Glutamatergic neuron (in vitro differentiated cells): ENCODE measurements around the gene HAPLN1. TPM values are rescaled to one million over a fixed set of nuclear protein-coding genes. Genes with fewer than 3 reads are reported as not detected.

Experiments
- DNase-seq: peaks from one replicate; pipeline ENCODE4 v3.0.0; 2022
- H3K27ac Mint-ChIP-seq: one replicate; pipeline ENCODE4 v1.8.0; 2020; ENCODE audit warnings: mild to moderate bottlenecking, mixed read lengths, inconsistent platforms; ENCODE audit not compliant: unreplicated experiment
- H3K27me3 Mint-ChIP-seq: one replicate; pipeline ENCODE4 v1.8.0; 2020; ENCODE audit warnings: mild to moderate bottlenecking, moderate library complexity, mixed read lengths, inconsistent platforms; ENCODE audit not compliant: unreplicated experiment
- H3K36me3 Mint-ChIP-seq: one replicate; pipeline ENCODE4 v1.8.0; 2020; ENCODE audit warnings: mild to moderate bottlenecking, mixed read lengths, inconsistent platforms; ENCODE audit not compliant: unreplicated experiment
- H3K4me1 Mint-ChIP-seq: one replicate; pipeline ENCODE4 v1.8.0; 2020; ENCODE audit warnings: mild to moderate bottlenecking, low read depth, mixed read lengths, inconsistent platforms; ENCODE audit not compliant: unreplicated experiment
- H3K4me3 Mint-ChIP-seq: one replicate; pipeline ENCODE4 v1.8.0; 2020; ENCODE audit warnings: mild to moderate bottlenecking, mixed read lengths, inconsistent platforms; ENCODE audit not compliant: unreplicated experiment
- H3K9me3 Mint-ChIP-seq: one replicate; pipeline ENCODE4 v1.8.0; 2020; ENCODE audit warnings: mild to moderate bottlenecking, moderate library complexity, mixed read lengths, inconsistent platforms; ENCODE audit not compliant: unreplicated experiment
- total RNA-seq: library from RNA; stranded (reverse); fragmentation: NEBNext Ultra II Directional; extraction: Animal tissue kit (Norgen Biotek cat#: 25700); gene quantifications from one replicate; pipeline ENCODE4 v1.2.1, GENCODE V29; 2021; ENCODE audit not compliant: unreplicated experiment
- TF ChIP-seq, protein P1 (sequence below): fragments of 200-600 bp; sonication (generic); IDR thresholded peaks from one replicate; pipeline ENCODE4 v1.5.0; 2021; ENCODE audit not compliant: partially characterized antibody, unreplicated experiment

HAPLN1 gene
- total RNA-seq, 1 donor from 2014 or later: 2.9 TPM

DNA sequence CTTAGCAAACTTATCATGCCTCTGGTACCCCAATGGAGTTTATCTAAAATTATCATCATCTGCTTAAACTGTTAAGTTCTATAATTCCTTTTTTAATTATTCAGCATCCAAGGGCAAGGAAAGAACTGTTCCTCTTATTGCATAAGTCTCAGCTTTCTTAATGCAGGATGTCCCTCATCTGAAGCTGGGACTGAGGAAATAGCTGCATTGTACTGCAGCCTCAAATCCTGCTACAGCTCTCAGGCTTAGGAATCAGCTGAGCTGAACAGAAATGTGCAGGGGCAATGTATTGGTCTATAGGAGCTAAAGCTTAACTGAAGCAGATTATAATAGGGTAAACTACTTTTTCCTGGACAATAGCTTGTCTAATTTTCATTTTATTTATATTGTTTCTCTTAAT is 48.0 kb downstream of the HAPLN1 start:
- Mint-ChIP-seq H3K4me3 (no peak overlapping the region), H3K27me3 (no peaks in the 10 kb centered on the region), H3K9me3 (no peaks in the 10 kb centered on the region), H3K27ac (no peak overlapping the region), H3K36me3 (no peaks in the 10 kb centered on the region), H3K4me1 (no peaks in the 10 kb centered on the region)
- no peak for DNase-seq
- TF ChIP-seq, protein P1, sequence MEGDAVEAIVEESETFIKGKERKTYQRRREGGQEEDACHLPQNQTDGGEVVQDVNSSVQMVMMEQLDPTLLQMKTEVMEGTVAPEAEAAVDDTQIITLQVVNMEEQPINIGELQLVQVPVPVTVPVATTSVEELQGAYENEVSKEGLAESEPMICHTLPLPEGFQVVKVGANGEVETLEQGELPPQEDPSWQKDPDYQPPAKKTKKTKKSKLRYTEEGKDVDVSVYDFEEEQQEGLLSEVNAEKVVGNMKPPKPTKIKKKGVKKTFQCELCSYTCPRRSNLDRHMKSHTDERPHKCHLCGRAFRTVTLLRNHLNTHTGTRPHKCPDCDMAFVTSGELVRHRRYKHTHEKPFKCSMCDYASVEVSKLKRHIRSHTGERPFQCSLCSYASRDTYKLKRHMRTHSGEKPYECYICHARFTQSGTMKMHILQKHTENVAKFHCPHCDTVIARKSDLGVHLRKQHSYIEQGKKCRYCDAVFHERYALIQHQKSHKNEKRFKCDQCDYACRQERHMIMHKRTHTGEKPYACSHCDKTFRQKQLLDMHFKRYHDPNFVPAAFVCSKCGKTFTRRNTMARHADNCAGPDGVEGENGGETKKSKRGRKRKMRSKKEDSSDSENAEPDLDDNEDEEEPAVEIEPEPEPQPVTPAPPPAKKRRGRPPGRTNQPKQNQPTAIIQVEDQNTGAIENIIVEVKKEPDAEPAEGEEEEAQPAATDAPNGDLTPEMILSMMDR: no peak

DNA sequence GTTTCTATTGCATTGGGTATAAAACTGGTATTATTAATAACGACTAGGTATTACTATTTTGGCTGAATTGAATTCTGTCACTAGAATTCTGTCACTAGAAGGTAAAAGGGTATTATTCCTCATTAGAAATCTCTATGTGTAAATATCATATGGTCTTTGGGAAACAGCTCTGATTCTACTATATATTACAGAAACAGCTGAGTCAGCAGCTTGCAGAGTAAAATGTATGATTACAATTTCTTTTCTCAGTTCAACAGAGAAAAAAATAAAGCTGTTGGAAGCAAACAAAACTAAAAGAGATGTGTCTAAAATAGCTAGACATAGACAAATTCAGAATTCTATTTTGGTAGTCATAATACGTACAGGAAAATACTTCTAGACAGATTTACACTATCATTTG is 48.5 kb downstream of the HAPLN1 start:
- no peak for DNase-seq
- Mint-ChIP-seq H3K9me3 (no peaks in the 10 kb centered on the region), H3K27ac (no peak overlapping the region), H3K27me3 (no peaks in the 10 kb centered on the region), H3K36me3 (no peaks in the 10 kb centered on the region), H3K4me3 (no peak overlapping the region), H3K4me1 (no peaks in the 10 kb centered on the region)
- TF ChIP-seq, protein P1: no peak

DNA sequence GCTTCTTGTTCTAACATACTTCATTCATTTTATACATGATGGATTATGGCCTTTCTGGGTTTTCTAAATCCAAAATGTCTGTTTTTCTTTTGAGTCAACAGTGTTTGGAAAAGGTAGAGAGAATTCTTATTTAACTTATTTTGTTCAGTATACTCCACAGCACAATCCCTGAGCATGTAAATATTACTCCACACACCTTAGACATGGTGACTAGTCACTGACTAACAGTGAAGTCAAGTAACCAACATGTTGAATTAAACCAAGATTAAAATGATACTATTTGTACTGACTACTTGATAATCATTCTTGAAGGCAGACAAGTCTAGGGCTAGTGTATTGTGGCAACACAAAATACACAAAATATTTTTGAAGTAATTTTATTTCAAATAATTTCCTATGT is 55.0 kb downstream of the HAPLN1 start:
- no peaks in the 10 kb centered on the region for H3K9me3 Mint-ChIP-seq
- no peak for DNase-seq
- no peaks in the 10 kb centered on the region for H3K4me1 Mint-ChIP-seq
- H3K27me3 Mint-ChIP-seq: no peaks in the 10 kb centered on the region
- H3K36me3 Mint-ChIP-seq: no peaks in the 10 kb centered on the region
- no peak overlapping the region for H3K4me3 Mint-ChIP-seq
- TF ChIP-seq, protein P1: no peak
- H3K27ac Mint-ChIP-seq: no peak overlapping the region

DNA sequence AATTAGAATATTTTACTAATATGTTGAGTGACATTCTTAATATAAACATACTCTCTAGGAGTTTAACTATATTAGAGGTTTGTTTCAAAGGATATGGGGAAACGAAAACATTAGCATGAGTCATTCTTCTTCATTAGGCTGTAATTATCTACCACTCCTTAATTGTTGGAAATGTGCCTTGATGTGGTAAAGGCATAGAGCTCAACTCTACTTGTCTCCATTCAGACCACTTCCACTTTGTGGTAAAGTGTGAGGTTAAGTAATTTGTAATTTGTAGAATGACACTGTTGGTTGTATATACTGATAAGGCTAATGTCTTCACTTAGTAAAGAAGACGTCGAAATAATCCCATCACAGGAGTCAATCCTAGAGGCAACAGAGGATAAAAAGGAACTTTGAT is 58.1 kb downstream of the HAPLN1 start:
- Mint-ChIP-seq H3K27me3 (peaks cover 2% of the 10 kb centered on the region), H3K27ac (no peak overlapping the region)
- DNase-seq: no peak

DNA sequence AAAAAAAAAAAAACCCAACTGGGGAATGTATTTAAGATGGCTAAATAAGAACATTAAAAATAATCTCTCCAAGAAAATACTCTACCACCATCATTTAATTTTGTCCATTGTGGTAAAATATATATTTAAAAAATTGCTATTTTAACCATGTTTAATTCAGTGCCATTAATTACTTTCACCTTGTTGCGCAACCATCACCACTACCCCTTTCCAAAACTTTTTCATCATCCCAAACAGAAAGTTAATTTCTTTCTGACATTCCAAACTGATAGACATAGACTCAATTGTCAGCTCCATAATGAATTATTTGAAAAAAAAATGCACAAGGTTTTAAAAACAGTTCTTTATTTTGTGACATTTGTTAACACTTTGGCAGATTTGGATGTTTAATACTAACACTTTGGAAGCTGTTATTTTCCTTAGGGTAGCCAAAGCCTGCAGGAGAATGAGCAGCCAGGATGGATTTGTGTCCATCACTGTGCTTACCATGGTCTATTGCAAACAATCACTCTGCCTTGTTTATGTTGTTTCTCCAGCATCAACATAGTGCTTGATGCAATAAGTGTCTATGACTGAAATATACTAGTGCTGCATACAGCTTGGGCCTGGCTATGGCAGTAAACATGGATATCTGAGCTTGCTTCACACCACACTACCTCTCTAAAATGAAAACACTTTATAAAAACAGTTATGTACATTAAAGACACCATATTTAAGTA is 62.7 kb downstream of the HAPLN1 start:
- H3K4me3 Mint-ChIP-seq: no peak overlapping the region
- peaks cover 5% of the 10 kb centered on the region for H3K4me1 Mint-ChIP-seq
- H3K27me3 Mint-ChIP-seq: peaks cover 2% of the 10 kb centered on the region
- TF ChIP-seq, protein P1: no peak
- H3K27ac Mint-ChIP-seq: no peak overlapping the region
- H3K36me3 Mint-ChIP-seq: no peaks in the 10 kb centered on the region
- H3K9me3 Mint-ChIP-seq: peaks cover 2% of the 10 kb centered on the region
- no peak for DNase-seq

More for the DNA sequence above, 58.1 kb downstream of the HAPLN1 start:
- TF ChIP-seq, protein P1: no peak
- H3K4me1 Mint-ChIP-seq: no peaks in the 10 kb centered on the region
- H3K36me3 Mint-ChIP-seq: no peaks in the 10 kb centered on the region
- H3K4me3 Mint-ChIP-seq: no peak overlapping the region
- H3K9me3 Mint-ChIP-seq: peaks cover 2% of the 10 kb centered on the region
